ENCODE results near the gene EIF4A2.
A peak's percentile ranks its signal among the peaks of the same experiment; 100 is the strongest.

Gene EIF4A2

GRCh38 chr3:186760141-186760833, 23.1 kb upstream of the EIF4A2 start:
- Histone ChIP-seq H3K9ac (ENCODE audit: low read depth, low read length) (no peak overlapping the region), H3K4me1 (ENCODE audit: control insufficient read depth, insufficient read depth, low read length) (no peaks in the 10 kb centered on the region), H3K27me3 (ENCODE audit: control insufficient read depth, insufficient read depth, low read length) (no peaks in the 10 kb centered on the region), H3K4me3 (ENCODE audit: low read depth, low read length) (no peak overlapping the region), H3K36me3 (ENCODE audit: control insufficient read depth, insufficient read depth, low read length) (no peaks in the 10 kb centered on the region), H3K9me3 (ENCODE audit: control insufficient read depth, insufficient read depth, low read length) (no peaks in the 10 kb centered on the region)

GRCh38 chr3:186760897-186761447, 22.4 kb upstream of the EIF4A2 start:
- Histone ChIP-seq H3K4me1 (ENCODE audit: control insufficient read depth, insufficient read depth, low read length) (no peaks in the 10 kb centered on the region), H3K9ac (ENCODE audit: low read depth, low read length) (no peak overlapping the region), H3K4me3 (ENCODE audit: low read depth, low read length) (no peak overlapping the region), H3K27me3 (ENCODE audit: control insufficient read depth, insufficient read depth, low read length) (no peaks in the 10 kb centered on the region), H3K9me3 (ENCODE audit: control insufficient read depth, insufficient read depth, low read length) (no peaks in the 10 kb centered on the region), H3K36me3 (ENCODE audit: control insufficient read depth, insufficient read depth, low read length) (no peaks in the 10 kb centered on the region)

- no peaks in the 10 kb centered on the region for H3K36me3 ChIP-seq (ENCODE audit: control insufficient read depth, insufficient read depth, low read length)
- no peaks in the 10 kb centered on the region for H3K9me3 ChIP-seq (ENCODE audit: control insufficient read depth, insufficient read depth, low read length)
- H3K4me3 ChIP-seq (ENCODE audit: low read depth, low read length), result peak overlapping the region; percentile 23
- peaks cover 2% of the 10 kb centered on the region for H3K27me3 ChIP-seq (ENCODE audit: control insufficient read depth, insufficient read depth, low read length)
- H3K9ac ChIP-seq (ENCODE audit: low read depth, low read length), result no peak overlapping the region
- H3K4me1 ChIP-seq (ENCODE audit: control insufficient read depth, insufficient read depth, low read length), result peaks cover 7% of the 10 kb centered on the region
Observed at GRCh38 chr3:186772281-186772694, 11.1 kb upstream of the EIF4A2 start.

DNA sequence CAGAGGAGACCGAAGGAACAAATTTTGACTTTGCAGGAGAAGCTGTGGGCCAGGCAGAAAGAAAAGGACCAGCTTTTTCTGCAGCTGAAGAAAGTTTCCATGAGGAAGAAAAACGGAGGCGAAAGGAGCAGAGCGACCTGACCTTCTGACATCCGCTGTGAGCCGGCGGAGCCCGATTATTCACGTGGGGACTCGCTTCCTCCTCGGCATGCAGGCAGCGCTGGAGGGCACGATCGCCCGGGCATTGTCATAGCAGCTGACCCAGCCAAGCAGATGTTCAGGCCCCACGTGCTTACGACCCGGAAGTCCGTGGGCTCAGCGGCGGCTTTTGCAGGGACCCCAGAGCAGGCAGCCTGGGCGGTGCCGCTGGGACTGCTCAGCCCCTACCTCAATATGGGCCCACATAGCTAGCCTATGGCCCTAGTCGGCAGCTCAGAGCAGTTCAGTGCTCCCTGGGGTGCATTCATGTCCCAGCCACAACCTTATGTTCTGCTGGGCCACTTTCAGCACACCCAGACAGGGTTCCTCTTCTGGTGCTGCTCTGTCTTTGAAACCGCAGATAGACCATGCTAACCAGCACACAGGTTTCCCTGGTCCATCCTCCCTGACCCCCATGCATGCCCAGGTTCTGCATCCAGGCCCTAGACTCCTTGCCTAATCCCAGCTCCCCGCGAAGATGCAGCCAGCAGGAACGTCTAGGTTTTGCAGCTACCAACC, 10.5 kb upstream of the EIF4A2 start:
- no peaks in the 10 kb centered on the region for H3K9me3 ChIP-seq (ENCODE audit: control insufficient read depth, insufficient read depth, low read length)
- no peaks in the 10 kb centered on the region for H3K36me3 ChIP-seq (ENCODE audit: control insufficient read depth, insufficient read depth, low read length)
- H3K9ac ChIP-seq (ENCODE audit: low read depth, low read length), result no peak overlapping the region
- peaks cover 2% of the 10 kb centered on the region for H3K27me3 ChIP-seq (ENCODE audit: control insufficient read depth, insufficient read depth, low read length)
- peak overlapping the region; percentile 23 for H3K4me3 ChIP-seq (ENCODE audit: low read depth, low read length)
- H3K4me1 ChIP-seq (ENCODE audit: control insufficient read depth, insufficient read depth, low read length), result peaks cover 7% of the 10 kb centered on the region

DNA sequence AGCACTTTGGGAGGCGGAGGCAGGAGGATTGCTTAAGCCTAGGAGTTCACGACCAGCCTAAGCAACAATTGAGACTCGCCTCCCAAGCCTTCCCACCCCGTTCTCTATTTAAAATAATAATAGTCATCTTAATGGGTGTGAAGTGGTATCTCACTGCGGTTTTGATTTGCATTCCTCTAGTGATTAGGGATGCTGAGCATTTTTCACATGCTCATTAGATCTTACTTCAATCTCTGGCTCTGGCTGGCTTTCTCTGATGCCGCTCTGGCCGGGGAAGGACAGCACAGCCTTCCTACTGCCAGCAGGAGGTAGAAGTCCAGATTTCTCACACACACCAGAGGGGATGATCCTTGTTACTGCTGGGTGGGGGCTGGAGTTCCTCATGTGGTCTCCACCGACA, 7.4 kb upstream of the EIF4A2 start:
- H3K4me1 ChIP-seq (ENCODE audit: control insufficient read depth, insufficient read depth, low read length), result peaks cover 9% of the 10 kb centered on the region
- peak overlapping the region; percentile 8 for H3K4me3 ChIP-seq (ENCODE audit: low read depth, low read length)
- H3K9me3 ChIP-seq (ENCODE audit: control insufficient read depth, insufficient read depth, low read length), result no peaks in the 10 kb centered on the region
- no peaks in the 10 kb centered on the region for H3K36me3 ChIP-seq (ENCODE audit: control insufficient read depth, insufficient read depth, low read length)
- H3K27me3 ChIP-seq (ENCODE audit: control insufficient read depth, insufficient read depth, low read length), result peaks cover 2% of the 10 kb centered on the region
- no peak overlapping the region for H3K9ac ChIP-seq (ENCODE audit: low read depth, low read length)

- no peak overlapping the region for H3K4me3 ChIP-seq (ENCODE audit: low read depth, low read length)
- H3K27me3 ChIP-seq (ENCODE audit: control insufficient read depth, insufficient read depth, low read length), result no peaks in the 10 kb centered on the region
- no peaks in the 10 kb centered on the region for H3K9me3 ChIP-seq (ENCODE audit: control insufficient read depth, insufficient read depth, low read length)
- peaks cover 8% of the 10 kb centered on the region for H3K36me3 ChIP-seq (ENCODE audit: control insufficient read depth, insufficient read depth, low read length)
- no peak overlapping the region for H3K9ac ChIP-seq (ENCODE audit: low read depth, low read length)
- H3K4me1 ChIP-seq (ENCODE audit: control insufficient read depth, insufficient read depth, low read length), result peaks cover 9% of the 10 kb centered on the region
Observed at GRCh38 chr3:186779204-186779603, 4.2 kb upstream of the EIF4A2 start.

DNA sequence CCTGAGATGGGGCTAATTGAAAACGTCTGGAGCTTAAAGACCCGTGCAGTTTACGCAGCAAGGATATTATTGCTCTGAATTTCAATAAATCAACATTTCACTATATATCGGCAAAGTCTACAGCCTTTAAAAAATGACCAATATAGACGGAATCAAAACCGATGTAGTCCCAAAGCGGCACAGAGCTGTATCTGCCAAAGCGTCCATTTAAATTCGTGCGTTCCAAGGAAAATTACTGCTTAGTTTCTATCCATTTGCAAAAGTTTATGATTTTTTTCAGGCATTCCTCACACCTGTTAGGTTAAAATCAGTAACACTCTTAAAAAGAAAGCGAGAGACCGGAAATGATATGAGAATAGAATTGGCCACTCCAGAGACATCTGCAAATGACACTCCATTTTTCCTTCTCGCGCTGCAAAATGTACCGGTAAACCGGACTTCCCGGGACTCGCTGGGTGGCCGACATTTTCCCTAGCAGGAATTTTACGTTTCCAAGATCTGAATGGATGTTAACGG, 777 bp upstream of the EIF4A2 start:
- no peaks in the 10 kb centered on the region for H3K27me3 ChIP-seq (ENCODE audit: control insufficient read depth, insufficient read depth, low read length)

GRCh38 chr3:186783731-186784515, 546 bp downstream of the EIF4A2 start:
- no peaks in the 10 kb centered on the region for H3K9me3 ChIP-seq (ENCODE audit: control insufficient read depth, insufficient read depth, low read length)
- peaks cover 55% of the 10 kb centered on the region for H3K36me3 ChIP-seq (ENCODE audit: control insufficient read depth, insufficient read depth, low read length)
- peak overlapping the region; percentile 99 for H3K9ac ChIP-seq (ENCODE audit: low read depth, low read length)
- peak overlapping the region; percentile 100 for H3K4me3 ChIP-seq (ENCODE audit: low read depth, low read length)
- peaks cover 2% of the 10 kb centered on the region for H3K4me1 ChIP-seq (ENCODE audit: control insufficient read depth, insufficient read depth, low read length)
- H3K27me3 ChIP-seq (ENCODE audit: control insufficient read depth, insufficient read depth, low read length), result no peaks in the 10 kb centered on the region

More for the DNA sequence above, 777 bp upstream of the EIF4A2 start:
- Histone ChIP-seq H3K9ac (ENCODE audit: low read depth, low read length) (peak overlapping the region; percentile 99), H3K9me3 (ENCODE audit: control insufficient read depth, insufficient read depth, low read length) (no peaks in the 10 kb centered on the region), H3K36me3 (ENCODE audit: control insufficient read depth, insufficient read depth, low read length) (peaks cover 42% of the 10 kb centered on the region), H3K4me1 (ENCODE audit: control insufficient read depth, insufficient read depth, low read length) (peaks cover 2% of the 10 kb centered on the region), H3K4me3 (ENCODE audit: low read depth, low read length) (peak overlapping the region; percentile 100)

DNA sequence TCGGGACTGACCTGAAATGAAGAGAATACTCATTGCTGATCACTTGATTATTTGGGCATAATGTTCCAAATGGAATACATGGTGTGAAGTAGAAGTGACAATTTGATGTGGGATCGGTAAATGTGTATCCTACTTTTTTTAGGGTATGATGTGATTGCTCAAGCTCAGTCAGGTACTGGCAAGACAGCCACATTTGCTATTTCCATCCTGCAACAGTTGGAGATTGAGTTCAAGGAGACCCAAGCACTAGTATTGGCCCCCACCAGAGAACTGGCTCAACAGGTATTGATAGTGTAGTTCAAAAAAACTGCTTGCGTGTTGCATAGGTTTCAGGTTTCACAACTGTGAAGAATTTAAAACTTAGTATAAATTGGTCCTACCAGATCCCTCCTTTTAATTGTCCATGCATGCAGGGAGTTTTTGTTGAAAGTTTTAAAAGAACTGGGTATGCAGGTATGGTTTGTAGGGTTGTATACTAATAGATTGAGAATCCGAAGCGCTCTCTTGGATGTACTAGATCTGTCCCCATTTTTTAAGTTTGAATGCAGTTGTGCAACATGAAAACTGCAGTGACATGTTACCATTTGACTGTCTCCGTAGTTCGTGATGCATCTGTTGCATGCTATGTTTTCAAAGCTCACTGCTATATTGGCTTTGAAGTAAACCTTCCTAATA, 1.6 kb downstream of the EIF4A2 start:
- Histone ChIP-seq H3K27me3 (ENCODE audit: control insufficient read depth, insufficient read depth, low read length) (no peaks in the 10 kb centered on the region), H3K9ac (ENCODE audit: low read depth, low read length) (peak overlapping the region; percentile 99), H3K36me3 (ENCODE audit: control insufficient read depth, insufficient read depth, low read length) (peaks cover 60% of the 10 kb centered on the region), H3K4me1 (ENCODE audit: control insufficient read depth, insufficient read depth, low read length) (peaks cover 2% of the 10 kb centered on the region), H3K9me3 (ENCODE audit: control insufficient read depth, insufficient read depth, low read length) (no peaks in the 10 kb centered on the region), H3K4me3 (ENCODE audit: low read depth, low read length) (peak overlapping the region; percentile 100)

GRCh38 chr3:186785495-186786018, 2.2 kb downstream of the EIF4A2 start:
- peak overlapping the region; percentile 100 for H3K4me3 ChIP-seq (ENCODE audit: low read depth, low read length)
- no peaks in the 10 kb centered on the region for H3K4me1 ChIP-seq (ENCODE audit: control insufficient read depth, insufficient read depth, low read length)
- peaks cover 60% of the 10 kb centered on the region for H3K36me3 ChIP-seq (ENCODE audit: control insufficient read depth, insufficient read depth, low read length)

DNA sequence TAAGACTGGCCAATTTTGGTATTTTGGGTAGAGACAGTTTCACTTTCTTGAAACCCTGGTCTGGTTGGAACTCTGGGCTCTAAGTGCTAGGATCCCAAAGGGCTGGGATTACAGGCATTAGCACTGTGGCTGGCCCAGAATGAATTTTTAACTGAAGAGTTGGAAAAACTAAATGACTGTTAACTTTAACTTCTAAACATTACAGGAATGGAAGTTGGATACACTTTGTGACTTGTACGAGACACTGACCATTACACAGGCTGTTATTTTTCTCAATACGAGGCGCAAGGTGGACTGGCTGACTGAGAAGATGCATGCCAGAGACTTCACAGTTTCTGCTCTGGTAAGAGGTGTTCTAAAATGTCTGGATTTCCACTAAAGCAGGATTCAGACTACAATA, 3.5 kb downstream of the EIF4A2 start:
- no peaks in the 10 kb centered on the region for H3K4me1 ChIP-seq (ENCODE audit: control insufficient read depth, insufficient read depth, low read length)
- H3K27me3 ChIP-seq (ENCODE audit: control insufficient read depth, insufficient read depth, low read length), result no peaks in the 10 kb centered on the region
- H3K9ac ChIP-seq (ENCODE audit: low read depth, low read length), result peak overlapping the region; percentile 28
- H3K4me3 ChIP-seq (ENCODE audit: low read depth, low read length), result peak overlapping the region; percentile 100
- no peaks in the 10 kb centered on the region for H3K9me3 ChIP-seq (ENCODE audit: control insufficient read depth, insufficient read depth, low read length)
- peaks cover 65% of the 10 kb centered on the region for H3K36me3 ChIP-seq (ENCODE audit: control insufficient read depth, insufficient read depth, low read length)

More at GRCh38 chr3:186785495-186786018, 2.2 kb downstream of the EIF4A2 start:
- H3K9me3 ChIP-seq (ENCODE audit: control insufficient read depth, insufficient read depth, low read length), result no peaks in the 10 kb centered on the region
- H3K27me3 ChIP-seq (ENCODE audit: control insufficient read depth, insufficient read depth, low read length), result no peaks in the 10 kb centered on the region
- peak overlapping the region; percentile 99 for H3K9ac ChIP-seq (ENCODE audit: low read depth, low read length)

Data from iPS-15b (cell line).